ENCODE results near the gene EFCAB8. TPM values are rescaled to one million over a fixed set of nuclear protein-coding genes. Genes with fewer than 3 reads are reported as not detected.

The EFCAB8 gene
- total RNA-seq (2022; extraction: Qiagen RNA extraction; ENCODE audit: low read depth) = not detected in 5 replicates

GRCh38 chr20:32858701-32859372 is at the start of gene EFCAB8:
Gene EFCAB8, plus strand, starts transcription at chr20:32858923. Its CDS starts 4,870 bp downstream, at chr20:32863793.

GRCh38 chr20:33004141-33004751 is 145.5 kb downstream of the EFCAB8 start, which contains the start of gene SUN5:
Gene SUN5, minus strand, starts transcription at chr20:33004433. Its CDS starts 93 bp downstream, at chr20:33004340.

GRCh38 chr20:33007376-33008335 is 148.9 kb downstream of the EFCAB8 start, which contains the start of gene BPIFB2:
Gene BPIFB2, plus strand, starts transcription at chr20:33007704. Its CDS starts 871 bp downstream, at chr20:33008575.

Other genes starting within 250 kb of the EFCAB8 start
- gene C20orf203, start 185.0 kb upstream of the EFCAB8 start, total RNA-seq (2022; extraction: Qiagen RNA extraction; ENCODE audit: low read depth) = not detected in 5 replicates
- gene COMMD7, start 115.5 kb upstream of the EFCAB8 start, total RNA-seq (2022; extraction: Qiagen RNA extraction; ENCODE audit: low read depth) = 56.6 to 63.1 TPM (median 58.8 TPM) in 5 replicates
- gene DNMT3B, start 96.5 kb upstream of the EFCAB8 start, total RNA-seq (2022; extraction: Qiagen RNA extraction; ENCODE audit: low read depth) = 3.8 to 4.9 TPM (median 4.2 TPM) in 5 replicates
- gene MAPRE1, start 39.0 kb upstream of the EFCAB8 start, total RNA-seq (2022; extraction: Qiagen RNA extraction; ENCODE audit: low read depth) = 107 to 165 TPM (median 145 TPM) in 5 replicates
- not detected in 5 replicates for gene SUN5, start 145.5 kb downstream of the EFCAB8 start, total RNA-seq (2022; extraction: Qiagen RNA extraction; ENCODE audit: low read depth)
- not detected in 5 replicates for gene BPIFB2, start 148.8 kb downstream of the EFCAB8 start, total RNA-seq (2022; extraction: Qiagen RNA extraction; ENCODE audit: low read depth)
- not detected in 5 replicates for gene BPIFB6, start 172.7 kb downstream of the EFCAB8 start, total RNA-seq (2022; extraction: Qiagen RNA extraction; ENCODE audit: low read depth)
- gene BPIFB3, start 195.0 kb downstream of the EFCAB8 start, total RNA-seq (2022; extraction: Qiagen RNA extraction; ENCODE audit: low read depth) = not detected in 5 replicates
- not detected in 5 replicates for gene BPIFB4, start 220.7 kb downstream of the EFCAB8 start, total RNA-seq (2022; extraction: Qiagen RNA extraction; ENCODE audit: low read depth)